Spleen (tissue), 7 donors: Measurements from ENCODE around the gene GID8.

Experiments
- POLR2A ChIP-seq, 3 donors: fragments of 450-650 bp; IDR thresholded peaks; one replicate each; pipeline ENCODE4 v1.5.1; 2017; ENCODE audit warnings: antibody characterized with exemption in 3 of 3, mild to moderate bottlenecking in 1 of 3
- POLR2AphosphoS5 ChIP-seq, 3 donors: sonication (generic); formaldehyde crosslinking; IDR thresholded peaks; one replicate each; pipeline ENCODE4 v1.5.1; 2017; ENCODE audit warnings: antibody characterized with exemption in 3 of 3
- TF ChIP-seq, protein P1 (sequence below), 11 experiments: fragments of 200-600 bp in 7 of 11; fragments of 450-650 bp in 4 of 11; sonication (generic) in 4 of 11; IDR thresholded peaks in 8 of 11; conservative IDR thresholded peaks in 3 of 11; 1 replicate in 7 of 11; 2 replicates in 4 of 11; pipeline versions ENCODE4 v1.4.0 to v1.8.0; 2016 to 2021; ENCODE audit warnings: antibody characterized with exemption in 11 of 11, inconsistent platforms in 4 of 11, mild to moderate bottlenecking in 1 of 11
- donor health status: DM: no; HTN: no; CAD: no; lungs with moderate emphysema.
- donor health status: DM: no; HTN: no; CAD: no.
- donor health status: DM: no; HTN: no; CAD: no.

DNA sequence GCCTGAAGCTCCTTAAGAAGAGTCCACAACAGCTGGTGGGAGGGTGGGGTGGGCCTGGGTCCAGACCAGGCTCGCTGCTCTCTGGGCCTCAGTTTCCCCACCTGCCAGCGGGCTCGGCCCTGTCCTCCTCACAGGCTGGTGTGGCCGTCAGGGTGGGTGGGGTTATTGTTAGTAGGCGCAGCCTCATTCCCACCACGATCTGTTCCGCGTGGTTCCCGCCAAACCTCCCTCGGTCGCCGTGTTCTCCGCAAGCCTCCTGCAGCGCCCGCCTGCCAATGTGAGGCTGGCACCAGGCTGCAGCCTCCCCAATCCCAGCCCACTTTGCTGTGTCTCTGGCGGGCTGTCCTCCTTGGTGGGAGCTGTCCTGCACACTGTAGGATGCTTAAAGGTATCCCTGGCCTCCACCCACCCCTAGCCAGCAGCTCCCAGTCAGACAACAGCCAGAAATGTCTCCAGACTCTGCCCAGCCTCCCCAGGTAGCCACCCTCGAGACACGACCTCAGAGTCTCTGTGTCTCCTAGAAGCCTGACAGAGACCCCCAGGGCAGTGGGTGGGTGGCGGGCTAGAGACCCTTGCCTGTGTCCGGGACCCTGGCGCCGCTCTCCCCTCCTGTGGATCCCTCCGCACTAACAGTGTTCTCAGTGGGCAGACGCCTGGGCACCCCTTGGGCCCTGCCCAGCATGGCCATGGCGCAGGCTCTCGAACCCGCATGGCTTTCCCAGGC is 29.8 kb downstream of the GID8 start:
- TF ChIP-seq, protein P1, sequence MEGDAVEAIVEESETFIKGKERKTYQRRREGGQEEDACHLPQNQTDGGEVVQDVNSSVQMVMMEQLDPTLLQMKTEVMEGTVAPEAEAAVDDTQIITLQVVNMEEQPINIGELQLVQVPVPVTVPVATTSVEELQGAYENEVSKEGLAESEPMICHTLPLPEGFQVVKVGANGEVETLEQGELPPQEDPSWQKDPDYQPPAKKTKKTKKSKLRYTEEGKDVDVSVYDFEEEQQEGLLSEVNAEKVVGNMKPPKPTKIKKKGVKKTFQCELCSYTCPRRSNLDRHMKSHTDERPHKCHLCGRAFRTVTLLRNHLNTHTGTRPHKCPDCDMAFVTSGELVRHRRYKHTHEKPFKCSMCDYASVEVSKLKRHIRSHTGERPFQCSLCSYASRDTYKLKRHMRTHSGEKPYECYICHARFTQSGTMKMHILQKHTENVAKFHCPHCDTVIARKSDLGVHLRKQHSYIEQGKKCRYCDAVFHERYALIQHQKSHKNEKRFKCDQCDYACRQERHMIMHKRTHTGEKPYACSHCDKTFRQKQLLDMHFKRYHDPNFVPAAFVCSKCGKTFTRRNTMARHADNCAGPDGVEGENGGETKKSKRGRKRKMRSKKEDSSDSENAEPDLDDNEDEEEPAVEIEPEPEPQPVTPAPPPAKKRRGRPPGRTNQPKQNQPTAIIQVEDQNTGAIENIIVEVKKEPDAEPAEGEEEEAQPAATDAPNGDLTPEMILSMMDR (IDR thresholded peaks at IDR 0.05 in 8 of 11, conservative IDR thresholded peaks at IDR 0.05 in 3 of 11): no peak
- TF ChIP-seq POLR2AphosphoS5 (IDR thresholded peaks at IDR 0.05) (peak in 1 of 3 donors; percentile 12), POLR2A (IDR thresholded peaks at IDR 0.05) (no peak)
